Activated CD4-positive, alpha-beta memory T cell treated with anti-CD3 and anti-CD28 coated beads, Interleukin-2, amount 10 ng/mL, durations not matched to agents 7 days and 5 days (primary cell): ENCODE measurements around the gene C1R. TPM values are rescaled to one million over a fixed set of nuclear protein-coding genes. Genes with fewer than 3 reads are reported as not detected.

ENCODE experiments used
- CTCF ChIA-PET: fragments of 350-600 bp; sonication (Branson Sonifier 250); formaldehyde crosslinking; loops from one replicate; lab custom pipeline; 2021; ENCODE audit warnings: antibody characterized with exemption, inconsistent platforms; lab: Charles Lee
- POLR2A ChIA-PET: fragments of 350-600 bp; sonication (Branson Sonifier 250); formaldehyde crosslinking; loops from one replicate; lab custom pipeline; 2021; ENCODE audit warnings: antibody characterized with exemption; lab: Charles Lee
- DNase-seq: peaks from one replicate; pipeline ENCODE4 v3.0.0-alpha.2; 2020
- H3K27ac Mint-ChIP-seq: one replicate; pipeline ENCODE4 v1.8.0; 2021; ENCODE audit warnings: mild to moderate bottlenecking, mixed read lengths
- H3K27me3 Mint-ChIP-seq: one replicate; pipeline ENCODE4 v1.8.0; 2021; ENCODE audit warnings: mixed read lengths
- H3K36me3 Mint-ChIP-seq: one replicate; pipeline ENCODE4 v1.8.0; 2021; ENCODE audit warnings: low read depth, mixed read lengths
- H3K4me1 Mint-ChIP-seq: one replicate; pipeline ENCODE4 v1.8.0; 2021; ENCODE audit warnings: mixed read lengths
- H3K4me3 Mint-ChIP-seq: one replicate; pipeline ENCODE4 v1.8.0; 2021; ENCODE audit warnings: mild to moderate bottlenecking, mixed read lengths
- H3K9me3 Mint-ChIP-seq: one replicate; pipeline ENCODE4 v1.8.0; 2021; ENCODE audit warnings: mixed read lengths
- total RNA-seq, 2 experiments: library from RNA; stranded (reverse); gene quantifications; one replicate each; pipeline ENCODE4 v1.2.3, GENCODE V29; 2021

Gene C1R
- total RNA-seq, 2 experiments from 2014 or later = 2.7 to 3.8 TPM

GRCh38 chr12:7073946-7074345 is 18.3 kb downstream of the C1R start:
- H3K9me3 Mint-ChIP-seq = no peaks in the 10 kb centered on the region
- H3K27ac Mint-ChIP-seq = no peak overlapping the region
- no peak for DNase-seq
- no peak overlapping the region for H3K4me3 Mint-ChIP-seq
- H3K27me3 Mint-ChIP-seq = peaks cover 34% of the 10 kb centered on the region
- peaks cover 13% of the 10 kb centered on the region for H3K4me1 Mint-ChIP-seq
- H3K36me3 Mint-ChIP-seq = no peaks in the 10 kb centered on the region
- ChIA-PET CTCF (no interaction called here), POLR2A (no interaction called here)

GRCh38 chr12:7072554-7072953 is 19.7 kb downstream of the C1R start:
- Mint-ChIP-seq H3K4me1 (peaks cover 13% of the 10 kb centered on the region), H3K27ac (no peak overlapping the region), H3K36me3 (no peaks in the 10 kb centered on the region), H3K9me3 (no peaks in the 10 kb centered on the region), H3K27me3 (peaks cover 34% of the 10 kb centered on the region), H3K4me3 (no peak overlapping the region)
- ChIA-PET POLR2A (no interaction called here), CTCF (no interaction called here)
- no peak for DNase-seq

- H3K4me1 Mint-ChIP-seq = peaks cover 13% of the 10 kb centered on the region
- ChIA-PET CTCF (no interaction called here), POLR2A (no interaction called here)
- H3K27me3 Mint-ChIP-seq = peaks cover 33% of the 10 kb centered on the region
- H3K27ac Mint-ChIP-seq = no peak overlapping the region
- H3K36me3 Mint-ChIP-seq = no peaks in the 10 kb centered on the region
- no peak overlapping the region for H3K4me3 Mint-ChIP-seq
- DNase-seq = no peak
- H3K9me3 Mint-ChIP-seq = no peaks in the 10 kb centered on the region
Measured at GRCh38 chr12:7072035-7072434, 20.2 kb downstream of the C1R start.

- no peak for DNase-seq
- Mint-ChIP-seq H3K9me3 (no peaks in the 10 kb centered on the region), H3K27me3 (peaks cover 25% of the 10 kb centered on the region), H3K4me3 (no peak overlapping the region), H3K36me3 (no peaks in the 10 kb centered on the region), H3K4me1 (no peaks in the 10 kb centered on the region), H3K27ac (no peak overlapping the region)
- POLR2A ChIA-PET = interaction anchor here (1.0 to 1.4 kb wide), 2 partner anchors 10 to 38 kb away, joined by 3 to 4 read pairs; no protein-coding TSS in a partner anchor
- CTCF ChIA-PET = no interaction called here
Measured at GRCh38 chr12:7069386-7069785, 22.9 kb downstream of the C1R start.

GRCh38 chr12:7068994-7069346 is 23.3 kb downstream of the C1R start:
- Mint-ChIP-seq H3K36me3 (no peaks in the 10 kb centered on the region), H3K4me1 (no peaks in the 10 kb centered on the region), H3K27me3 (peaks cover 26% of the 10 kb centered on the region), H3K27ac (no peak overlapping the region), H3K4me3 (no peak overlapping the region), H3K9me3 (no peaks in the 10 kb centered on the region)
- POLR2A ChIA-PET = interaction anchor here (1.0 to 1.4 kb wide), 2 partner anchors 9 to 39 kb away, joined by 3 to 4 read pairs; no protein-coding TSS in a partner anchor
- CTCF ChIA-PET = no interaction called here
- DNase-seq = no peak

GRCh38 chr12:7068240-7068993 is 23.8 kb downstream of the C1R start:
- no peaks in the 10 kb centered on the region for H3K9me3 Mint-ChIP-seq
- no peaks in the 10 kb centered on the region for H3K4me1 Mint-ChIP-seq
- DNase-seq = no peak
- ChIA-PET POLR2A (interaction anchor here (1.0 to 1.4 kb wide), 2 partner anchors 9 to 39 kb away, joined by 3 to 4 read pairs; no protein-coding TSS in a partner anchor), CTCF (no interaction called here)
- H3K27me3 Mint-ChIP-seq = peaks cover 23% of the 10 kb centered on the region
- H3K36me3 Mint-ChIP-seq = no peaks in the 10 kb centered on the region
- H3K27ac Mint-ChIP-seq = no peak overlapping the region
- H3K4me3 Mint-ChIP-seq = no peak overlapping the region

GRCh38 chr12:7067096-7067495 is 25.1 kb downstream of the C1R start:
- Mint-ChIP-seq H3K9me3 (no peaks in the 10 kb centered on the region), H3K36me3 (no peaks in the 10 kb centered on the region), H3K27me3 (peaks cover 18% of the 10 kb centered on the region), H3K4me1 (no peaks in the 10 kb centered on the region), H3K4me3 (no peak overlapping the region), H3K27ac (no peak overlapping the region)
- no peak for DNase-seq
- ChIA-PET POLR2A (no interaction called here), CTCF (no interaction called here)

GRCh38 chr12:7066596-7066995 is 25.6 kb downstream of the C1R start:
- Mint-ChIP-seq H3K9me3 (no peaks in the 10 kb centered on the region), H3K27me3 (peaks cover 13% of the 10 kb centered on the region), H3K4me1 (no peaks in the 10 kb centered on the region), H3K27ac (no peak overlapping the region), H3K4me3 (no peak overlapping the region), H3K36me3 (no peaks in the 10 kb centered on the region)
- ChIA-PET CTCF (no interaction called here), POLR2A (no interaction called here)
- DNase-seq = no peak

- Mint-ChIP-seq H3K27ac (no peak overlapping the region), H3K4me1 (no peaks in the 10 kb centered on the region), H3K9me3 (no peaks in the 10 kb centered on the region), H3K4me3 (no peak overlapping the region), H3K36me3 (no peaks in the 10 kb centered on the region), H3K27me3 (peaks cover 12% of the 10 kb centered on the region)
- CTCF ChIA-PET = no interaction called here
- POLR2A ChIA-PET = no interaction called here
- DNase-seq = no peak
Measured at GRCh38 chr12:7065073-7065623, 27.1 kb downstream of the C1R start.

GRCh38 chr12:7064516-7064915 is 27.7 kb downstream of the C1R start:
- Mint-ChIP-seq H3K4me1 (no peaks in the 10 kb centered on the region), H3K9me3 (no peaks in the 10 kb centered on the region), H3K27ac (no peak overlapping the region), H3K36me3 (no peaks in the 10 kb centered on the region), H3K4me3 (no peak overlapping the region), H3K27me3 (peaks cover 17% of the 10 kb centered on the region)
- CTCF ChIA-PET = no interaction called here
- POLR2A ChIA-PET = no interaction called here
- no peak for DNase-seq

GRCh38 chr12:7061596-7061995 is 30.6 kb downstream of the C1R start:
- Mint-ChIP-seq H3K4me1 (no peaks in the 10 kb centered on the region), H3K4me3 (no peak overlapping the region), H3K27me3 (peaks cover 22% of the 10 kb centered on the region), H3K9me3 (no peaks in the 10 kb centered on the region), H3K36me3 (no peaks in the 10 kb centered on the region), H3K27ac (no peak overlapping the region)
- CTCF ChIA-PET = interaction anchor here (1.4 kb wide), 1 partner anchor 52 kb away, joined by 4 read pairs; no protein-coding TSS in a partner anchor
- no peak for DNase-seq
- POLR2A ChIA-PET = no interaction called here

- Mint-ChIP-seq H3K4me1 (no peaks in the 10 kb centered on the region), H3K27ac (no peak overlapping the region), H3K4me3 (no peak overlapping the region), H3K9me3 (no peaks in the 10 kb centered on the region), H3K27me3 (peaks cover 22% of the 10 kb centered on the region), H3K36me3 (no peaks in the 10 kb centered on the region)
- ChIA-PET CTCF (interaction anchor here (1.4 kb wide), 1 partner anchor 52 kb away, joined by 4 read pairs; no protein-coding TSS in a partner anchor), POLR2A (no interaction called here)
- no peak for DNase-seq
Measured at GRCh38 chr12:7061138-7061537, 31.1 kb downstream of the C1R start.

GRCh38 chr12:7060353-7060954 is 31.8 kb downstream of the C1R start, which contains the start of gene C1S:
Gene C1S, plus strand, starts transcription at chr12:7060718. Its CDS starts 1,195 bp downstream, at chr12:7061913.
- Mint-ChIP-seq H3K4me3 (no peak within 1 kb of the TSS), H3K4me1 (no peaks in the 10 kb centered on the region), H3K9me3 (no peaks in the 10 kb centered on the region), H3K27me3 (peaks cover 22% of the 10 kb centered on the region), H3K27ac (no peak within 1 kb of the TSS), H3K36me3 (no peaks in the 10 kb centered on the region)
- ChIA-PET POLR2A (interaction anchor here (1.4 kb wide), 1 partner anchor 8 kb away, joined by 3 read pairs; no protein-coding TSS in a partner anchor), CTCF (interaction anchor here (1.4 kb wide), 1 partner anchor 53 kb away, joined by 4 read pairs; no protein-coding TSS in a partner anchor)
- no peak for DNase-seq
